DND-41 (cell line): ENCODE results near the gene CACNG8.
A peak's percentile ranks its signal among the peaks of the same experiment; 100 is the strongest.

ENCODE experiments used
- ATAC-seq: fragments of 200-7000 bp; cut with Tn5 transposase; 3 replicates; pipeline ENCODE4 v1.9.1; 2021; ENCODE audit warnings: low read depth; ENCODE audit not compliant: insufficient read depth
- DNase-seq: peaks from one replicate; pipeline ENCODE4 v3.0.0-alpha.2; 2020
- H2AFZ ChIP-seq: 2 replicates; pipeline ENCODE4 v1.6.0; 2012; ENCODE audit warnings: low read depth, low read length
- H3K27ac ChIP-seq: 2 replicates; pipeline ENCODE4 v1.5.1; 2012; ENCODE audit warnings: low read length, inconsistent platforms
- H3K27me3 ChIP-seq: fragments of 200-600 bp; sonication (generic); 2 replicates; pipeline ENCODE4 v1.6.0; 2012; ENCODE audit warnings: low read length, mild to moderate bottlenecking, inconsistent platforms; ENCODE audit not compliant: insufficient read depth, poor library complexity
- H3K36me3 ChIP-seq: 2 replicates; pipeline ENCODE4 v1.5.1; 2012; ENCODE audit warnings: low read length, inconsistent platforms; ENCODE audit not compliant: insufficient read depth
- H3K4me1 ChIP-seq: 2 replicates; pipeline ENCODE4 v1.5.1; 2012; ENCODE audit warnings: mild to moderate bottlenecking, low read length; ENCODE audit not compliant: insufficient read depth
- H3K4me2 ChIP-seq: 2 replicates; pipeline ENCODE4 v1.6.0; 2012; ENCODE audit warnings: mild to moderate bottlenecking, moderate library complexity, low read length, inconsistent platforms; ENCODE audit not compliant: insufficient read depth
- H3K4me3 ChIP-seq, 2 experiments: fragments of 200-600 bp in 1 of 2; shearing (Covaris generic) in 1 of 2; 2 replicates each; pipeline ENCODE4 v1.5.1; 2012 to 2016; ENCODE audit warnings: inconsistent platforms in 2 of 2, low read length in 2 of 2, mild to moderate bottlenecking in 2 of 2, low read depth in 1 of 2, moderate library complexity in 1 of 2
- H3K79me2 ChIP-seq: 2 replicates; pipeline ENCODE4 v1.6.0; 2012; ENCODE audit warnings: low read length, inconsistent platforms; ENCODE audit not compliant: insufficient read depth
- H3K9ac ChIP-seq: 2 replicates; pipeline ENCODE4 v1.6.0; 2012; ENCODE audit warnings: low read depth, mild to moderate bottlenecking, inconsistent platforms, low read length, moderate library complexity
- H3K9me3 ChIP-seq: 2 replicates; pipeline ENCODE4 v1.5.1; 2012; ENCODE audit warnings: low read length, moderate library complexity, mild to moderate bottlenecking, inconsistent platforms; ENCODE audit not compliant: insufficient read depth, severe bottlenecking
- H4K20me1 ChIP-seq: 2 replicates; pipeline ENCODE4 v1.6.0; 2012; ENCODE audit warnings: low read length; ENCODE audit not compliant: insufficient read depth
- CTCF ChIP-seq: IDR thresholded peaks from 2 replicates; pipeline ENCODE4 v1.5.1; 2012; ENCODE audit warnings: borderline replicate concordance, low read length, moderate library complexity, mild to moderate bottlenecking; ENCODE audit not compliant: poor library complexity, severe bottlenecking; ENCODE audit errors: extremely low read depth
- EZH2 ChIP-seq: IDR thresholded peaks from 3 replicates; pipeline ENCODE4 v1.6.1; 2012; ENCODE audit warnings: borderline replicate concordance, low read depth, mild to moderate bottlenecking, moderate library complexity, low read length, inconsistent platforms; ENCODE audit not compliant: severe bottlenecking

Gene CACNG8

GRCh38 chr19:54029301-54029700 lies 66.6 kb downstream of the CACNG8 start:
- Histone ChIP-seq H3K36me3 (no peaks in the 10 kb centered on the region), H3K27me3 (no peaks in the 10 kb centered on the region), H3K4me2 (no peak overlapping the region), H2AFZ (no peak overlapping the region), H3K9me3 (no peaks in the 10 kb centered on the region), H3K79me2 (no peaks in the 10 kb centered on the region), H3K4me1 (no peaks in the 10 kb centered on the region), H3K27ac (no peak overlapping the region), H4K20me1 (no peaks in the 10 kb centered on the region), H3K9ac (no peak overlapping the region), H3K4me3 (no peak overlapping the region)
- DNase-seq (no peak), ATAC-seq (no peak)
- TF ChIP-seq EZH2 (no peak), CTCF (no peak)

- no peak overlapping the region for H3K27ac ChIP-seq
- DNase-seq = peak; percentile 63
- no peak overlapping the region for H3K4me3 ChIP-seq
- no peaks in the 10 kb centered on the region for H4K20me1 ChIP-seq
- H3K4me1 ChIP-seq = no peaks in the 10 kb centered on the region
- no peak for TF ChIP-seq EZH2
- TF ChIP-seq CTCF = peak; percentile 84
- no peaks in the 10 kb centered on the region for H3K79me2 ChIP-seq
- H3K27me3 ChIP-seq = no peaks in the 10 kb centered on the region
- H3K36me3 ChIP-seq = no peaks in the 10 kb centered on the region
- peak; percentile 47; the same call in 2 of the 3 replicates for ATAC-seq
- H3K9me3 ChIP-seq = no peaks in the 10 kb centered on the region
- H3K4me2 ChIP-seq = no peak overlapping the region
- H3K9ac ChIP-seq = no peak overlapping the region
- H2AFZ ChIP-seq = no peak overlapping the region
These were observed 67.3 kb downstream of the CACNG8 start for GRCh38 chr19:54029930-54030490.

- Histone ChIP-seq H3K4me1 (no peaks in the 10 kb centered on the region), H3K4me3 (no peak overlapping the region), H4K20me1 (no peaks in the 10 kb centered on the region), H3K36me3 (no peaks in the 10 kb centered on the region), H3K9ac (no peak overlapping the region), H3K4me2 (no peak overlapping the region), H3K27ac (no peak overlapping the region), H3K9me3 (no peaks in the 10 kb centered on the region), H3K27me3 (no peaks in the 10 kb centered on the region), H2AFZ (no peak overlapping the region), H3K79me2 (no peaks in the 10 kb centered on the region)
- TF ChIP-seq CTCF (peak; percentile 31), EZH2 (no peak)
- DNase-seq = no peak
- no peak for ATAC-seq
These were observed 68.3 kb downstream of the CACNG8 start for GRCh38 chr19:54030895-54031586.
